ENCODE data around the gene TSHZ2. TPM values are rescaled to one million over a fixed set of nuclear protein-coding genes. Genes with fewer than 3 reads are reported as not detected.
"Not testable (repeated sequence)": the region's sequence is repeated elsewhere in the genome, so short reads cannot be mapped to it uniquely, and the experiment has no call there.

Gene TSHZ2
- total RNA-seq, 6 experiments from 2014 or later = 14.2 to 28.1 (median 21.0) TPM

DNA sequence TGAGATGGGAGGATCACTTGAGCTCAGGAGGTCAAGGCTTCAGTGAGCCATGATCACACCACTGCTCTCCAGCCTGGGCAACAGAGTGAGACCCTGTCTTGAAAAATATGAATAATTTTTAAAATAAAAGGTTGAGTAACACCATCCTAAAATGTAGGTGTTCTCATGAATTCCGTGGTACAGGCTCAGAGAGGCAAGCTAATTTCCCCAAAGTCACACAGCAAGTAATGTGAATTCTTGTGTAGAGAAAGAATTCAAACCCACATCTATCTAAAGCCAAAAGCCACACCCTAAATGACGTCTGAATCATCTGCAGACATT, 541.0 kb downstream of the TSHZ2 start:
- Histone ChIP-seq H3K4me1 (no peaks in the 10 kb centered on the region), H3K27me3 (no peaks in the 10 kb centered on the region), H3K9me3 (no peaks in the 10 kb centered on the region), H3K36me3 (no peaks in the 10 kb centered on the region), H3K27ac (no peak overlapping the region), H3K4me3 (no peak overlapping the region)
- DNase-seq (no peak), ATAC-seq (no peak)
- intact Hi-C loops (cut with DNase I) = no loop called here
- TF ChIP-seq POLR2A (IDR thresholded peaks at IDR 0.05) = no peak
- TF ChIP-seq, protein P1, sequence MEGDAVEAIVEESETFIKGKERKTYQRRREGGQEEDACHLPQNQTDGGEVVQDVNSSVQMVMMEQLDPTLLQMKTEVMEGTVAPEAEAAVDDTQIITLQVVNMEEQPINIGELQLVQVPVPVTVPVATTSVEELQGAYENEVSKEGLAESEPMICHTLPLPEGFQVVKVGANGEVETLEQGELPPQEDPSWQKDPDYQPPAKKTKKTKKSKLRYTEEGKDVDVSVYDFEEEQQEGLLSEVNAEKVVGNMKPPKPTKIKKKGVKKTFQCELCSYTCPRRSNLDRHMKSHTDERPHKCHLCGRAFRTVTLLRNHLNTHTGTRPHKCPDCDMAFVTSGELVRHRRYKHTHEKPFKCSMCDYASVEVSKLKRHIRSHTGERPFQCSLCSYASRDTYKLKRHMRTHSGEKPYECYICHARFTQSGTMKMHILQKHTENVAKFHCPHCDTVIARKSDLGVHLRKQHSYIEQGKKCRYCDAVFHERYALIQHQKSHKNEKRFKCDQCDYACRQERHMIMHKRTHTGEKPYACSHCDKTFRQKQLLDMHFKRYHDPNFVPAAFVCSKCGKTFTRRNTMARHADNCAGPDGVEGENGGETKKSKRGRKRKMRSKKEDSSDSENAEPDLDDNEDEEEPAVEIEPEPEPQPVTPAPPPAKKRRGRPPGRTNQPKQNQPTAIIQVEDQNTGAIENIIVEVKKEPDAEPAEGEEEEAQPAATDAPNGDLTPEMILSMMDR (IDR thresholded peaks at IDR 0.05) = no peak
- 50% methylated on average over 1 of the region's 2 CpGs for WGBS (ENCODE audit: insufficient coverage, low coverage, low lambda C conversion rate, missing lambda C conversion rate)

DNA sequence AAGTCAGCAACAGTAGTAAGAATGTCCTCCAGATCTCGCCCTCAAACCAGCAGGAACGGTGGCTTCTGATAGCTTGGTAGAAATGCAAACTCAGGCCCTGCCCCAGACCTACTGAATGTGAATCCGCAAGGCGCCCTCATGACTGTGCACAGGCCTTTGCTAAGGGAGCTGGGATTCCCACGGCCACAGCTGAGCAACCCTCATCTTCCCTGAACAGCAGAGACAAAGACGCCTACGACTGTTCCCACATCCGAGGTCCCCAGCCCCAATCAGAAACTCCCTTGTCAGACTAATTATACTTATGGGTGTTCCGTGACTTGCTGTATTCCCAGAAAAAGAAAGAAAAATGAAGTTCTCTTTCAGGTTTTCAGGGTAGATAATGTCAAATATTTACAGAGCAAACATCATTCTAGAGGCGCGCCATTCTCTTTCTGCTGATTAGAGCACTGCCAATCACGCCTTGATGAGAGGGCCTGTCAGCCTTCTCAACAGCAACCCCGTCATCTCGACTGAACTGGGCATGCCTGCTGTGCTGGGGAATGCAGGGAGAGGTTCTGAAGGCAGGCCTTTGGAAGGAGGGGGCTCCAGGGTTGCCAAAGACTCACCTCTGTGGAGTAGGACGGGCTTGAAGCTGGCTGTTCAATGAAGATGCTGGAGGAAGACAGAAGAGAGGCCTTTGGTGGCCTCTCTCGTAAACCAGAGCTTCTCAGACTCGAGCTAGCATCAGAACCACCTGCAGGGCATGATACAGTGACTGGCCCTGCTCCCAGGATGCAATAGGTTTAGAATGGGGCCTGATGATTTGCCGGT, 541.5 kb downstream of the TSHZ2 start:
- ATAC-seq = no peak
- H3K36me3 ChIP-seq = no peaks in the 10 kb centered on the region
- H3K4me1 ChIP-seq = no peaks in the 10 kb centered on the region
- TF ChIP-seq, protein P1 (IDR thresholded peaks at IDR 0.05) = no peak
- no peak for TF ChIP-seq POLR2A (IDR thresholded peaks at IDR 0.05)
- intact Hi-C loops (cut with DNase I) = no loop called here
- DNase-seq = peak in 1 of 3 donors; percentile 14
- 76% methylated on average over 13 of the region's 18 CpGs for WGBS (ENCODE audit: insufficient coverage, low coverage, low lambda C conversion rate, missing lambda C conversion rate)
- H3K27me3 ChIP-seq = no peaks in the 10 kb centered on the region
- no peak overlapping the region for H3K4me3 ChIP-seq
- H3K27ac ChIP-seq = no peak overlapping the region
- no peaks in the 10 kb centered on the region for H3K9me3 ChIP-seq

DNA sequence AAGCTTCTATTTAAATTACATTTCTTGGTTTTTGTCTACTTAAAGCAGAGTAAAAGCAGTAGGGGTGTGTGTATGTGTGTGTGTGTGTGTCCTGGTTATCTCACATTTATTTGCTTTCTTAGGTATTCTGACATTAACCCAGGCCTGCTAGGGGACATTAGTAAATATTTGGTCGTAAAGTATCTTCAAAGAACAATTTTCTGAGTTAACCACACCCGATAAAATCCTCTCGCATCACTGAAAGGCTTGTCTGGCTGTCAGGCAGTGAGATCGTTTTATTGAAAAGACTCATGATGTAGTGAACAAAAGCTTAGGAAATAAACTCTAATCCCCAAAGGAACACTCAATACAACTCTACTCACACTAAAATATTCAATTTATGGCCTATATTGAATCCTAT, 543.6 kb downstream of the TSHZ2 start:
- ATAC-seq = no peak
- H3K4me3 ChIP-seq = no peak overlapping the region
- DNase-seq = no peak
- TF ChIP-seq POLR2A (IDR thresholded peaks at IDR 0.05) = no peak
- TF ChIP-seq, protein P1 (IDR thresholded peaks at IDR 0.05) = no peak
- H3K27ac ChIP-seq = no peak overlapping the region
- intact Hi-C loops (cut with DNase I) = no loop called here
- H3K9me3 ChIP-seq = no peaks in the 10 kb centered on the region
- no peaks in the 10 kb centered on the region for H3K36me3 ChIP-seq
- 31% methylated on average over 4 of the region's 4 CpGs for WGBS (ENCODE audit: insufficient coverage, low coverage, low lambda C conversion rate, missing lambda C conversion rate)
- no peaks in the 10 kb centered on the region for H3K27me3 ChIP-seq
- no peaks in the 10 kb centered on the region for H3K4me1 ChIP-seq

DNA sequence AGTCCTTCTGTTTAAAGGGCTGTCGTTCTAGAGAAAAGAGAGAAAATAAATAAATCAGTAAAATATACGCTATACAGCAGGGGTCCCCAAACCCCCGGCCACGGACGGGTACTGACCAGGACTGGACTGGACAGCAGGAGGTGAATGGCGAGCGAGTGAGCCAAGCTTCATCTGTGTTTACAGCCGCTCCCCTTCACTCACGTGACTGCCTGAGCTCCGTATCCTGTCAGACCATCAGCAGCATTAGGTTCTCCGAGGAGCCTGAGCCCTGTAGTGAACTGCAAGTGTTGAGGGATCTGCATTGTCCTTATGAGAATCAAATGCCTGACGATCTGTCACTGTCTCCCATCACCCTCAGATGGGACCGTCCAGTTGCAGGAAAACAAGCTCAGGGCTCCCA, 545.0 kb downstream of the TSHZ2 start:
- DNase-seq (no peak), ATAC-seq (peak in 1 of 4 donors; percentile 52)
- Histone ChIP-seq H3K4me1 (no peaks in the 10 kb centered on the region), H3K4me3 (no peak overlapping the region), H3K27ac (no peak overlapping the region), H3K27me3 (no peaks in the 10 kb centered on the region), H3K36me3 (no peaks in the 10 kb centered on the region), H3K9me3 (no peaks in the 10 kb centered on the region)
- whole genome bisulfite sequencing (ENCODE audit: insufficient coverage, low coverage, low lambda C conversion rate, missing lambda C conversion rate) = 46% methylated on average over 11 of the region's 13 CpGs
- intact Hi-C loops (cut with DNase I) = no loop called here
- no peak for TF ChIP-seq POLR2A (IDR thresholded peaks at IDR 0.05)
- TF ChIP-seq, protein P1 (IDR thresholded peaks at IDR 0.05) = no peak

DNA sequence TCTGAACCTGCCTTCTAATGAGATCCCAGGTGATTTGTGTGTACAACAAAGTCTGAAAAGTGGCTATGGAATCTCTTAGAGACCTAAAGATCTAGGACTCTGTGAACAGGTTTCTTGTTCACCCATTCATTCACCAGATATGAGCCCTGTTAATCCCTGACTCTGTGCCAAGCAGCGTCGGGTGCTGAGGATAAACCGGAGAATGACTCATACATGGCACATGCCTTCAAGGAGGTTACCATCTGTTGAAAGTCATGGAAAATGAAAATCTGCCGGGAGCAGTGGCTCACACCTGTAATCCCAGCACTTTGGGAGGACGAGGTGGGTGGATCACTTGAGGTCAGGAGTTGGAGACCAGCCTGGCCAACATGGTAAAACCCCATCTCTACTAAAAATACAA, 549.3 kb downstream of the TSHZ2 start:
- DNase-seq = peak in 1 of 3 donors; percentile 6
- no CpG with 5 or more reads among the region's 5 CpGs for WGBS (ENCODE audit: insufficient coverage, low coverage, low lambda C conversion rate, missing lambda C conversion rate)
- ATAC-seq; H3K27ac ChIP-seq; H3K4me3 ChIP-seq; H3K4me1 ChIP-seq; intact Hi-C loops (cut with DNase I); H3K36me3 ChIP-seq; H3K27me3 ChIP-seq; H3K9me3 ChIP-seq: not testable (repeated sequence)
